K562 (cell line): ENCODE measurements around the gene ATP8B4. TPM values are rescaled to one million over a fixed set of nuclear protein-coding genes. Genes with fewer than 3 reads are reported as not detected.
A peak's percentile ranks its signal among the peaks of the same experiment; 100 is the strongest.

Experiments used
- C11orf30 ChIP-seq: fragments of 450-650 bp; IDR thresholded peaks from 2 replicates; pipeline ENCODE4 v1.6.1; 2016; ENCODE audit warnings: low read depth, mild to moderate bottlenecking
- CBFA2T3 ChIP-seq: fragments of 450-650 bp; IDR thresholded peaks from 2 replicates; pipeline ENCODE4 v1.6.1; 2017
- CBX1 ChIP-seq: sonication (generic); IDR thresholded peaks from 2 replicates; pipeline ENCODE4 v1.6.1; 2016; ENCODE audit warnings: antibody characterized with exemption, low read depth, mild to moderate bottlenecking
- EGR1 ChIP-seq: fragments of 450-650 bp; conservative IDR thresholded peaks from 2 replicates; pipeline ENCODE4 v1.6.1; 2017; ENCODE audit warnings: mild to moderate bottlenecking
- GTF2E2 ChIP-seq: fragments of 200-800 bp; sonication (Bioruptor generic); IDR thresholded peaks from 2 replicates; pipeline ENCODE4 v1.6.1; 2016; ENCODE audit warnings: missing genetic modification characterization, missing compliant biosample characterization
- HDAC6 ChIP-seq: IDR thresholded peaks from 2 replicates; pipeline ENCODE4 v1.6.1; 2012; ENCODE audit warnings: low read depth, mild to moderate bottlenecking, control low read depth, inconsistent platforms, low read length, moderate library complexity
- HOXB6 ChIP-seq: fragments of 250-450 bp; sonication (Bioruptor Pico); IDR thresholded peaks from 2 replicates; pipeline ENCODE4 v1.5.1; 2022; ENCODE audit warnings: mild to moderate bottlenecking, borderline replicate concordance
- PHB2 ChIP-seq: fragments of 450-650 bp; IDR thresholded peaks from 2 replicates; pipeline ENCODE4 v1.6.1; 2017; ENCODE audit warnings: low read depth
- PRPF4 ChIP-seq: fragments of 200-400 bp; formaldehyde crosslinking; IDR thresholded peaks from one replicate; pipeline ENCODE4 v1.6.1; 2017; ENCODE audit warnings: low read length, low read depth, mild to moderate bottlenecking; ENCODE audit not compliant: insufficient read depth, poor library complexity, severe bottlenecking
- SNIP1 ChIP-seq: fragments of 450-650 bp; IDR thresholded peaks from 2 replicates; pipeline ENCODE4 v1.7.1; 2017; ENCODE audit warnings: low read depth, mild to moderate bottlenecking
- SRF ChIP-seq, 2 experiments: fragments of 250-450, 450-650 bp in 1 of 2; sonication (Bioruptor Pico) in 1 of 2; sonication (generic) in 1 of 2; formaldehyde crosslinking; IDR thresholded peaks; 2 replicates each; pipeline versions ENCODE4 v1.5.0 to v1.5.1; 2020 to 2022; ENCODE audit warnings: mild to moderate bottlenecking in 1 of 2, missing genetic modification reagents in 1 of 2
- TAF7 ChIP-seq: fragments of 450-650 bp; IDR thresholded peaks from 2 replicates; pipeline ENCODE4 v1.6.1; 2016; ENCODE audit warnings: missing genetic modification characterization, missing compliant biosample characterization
- ZNF124 ChIP-seq: sonication (generic); formaldehyde crosslinking; IDR thresholded peaks from 2 replicates; pipeline ENCODE4 v1.8.1; 2022; ENCODE audit warnings: missing genetic modification reagents
- ZNF24 ChIP-seq: fragments of 450-650 bp; IDR thresholded peaks from 2 replicates; pipeline ENCODE4 v1.6.1; 2016
- ZSCAN32 ChIP-seq: fragments of 450-650 bp; formaldehyde crosslinking; IDR thresholded peaks from 2 replicates; pipeline ENCODE4 v1.4.0; 2020; ENCODE audit warnings: mild to moderate bottlenecking, moderate library complexity
- polyA plus RNA-seq, 8 experiments: library from polyadenylated mRNA; depleted of rRNA in 4 of 8; stranded (reverse) in 5 of 8; unstranded in 3 of 8; fragments of >200 nt; fragmentation: Nextera tagmentation in 2 of 8; fragmentation: Illumina TruSeq in 1 of 8; extraction: Ambion mirVana in 2 of 8; extraction: Trizol in 1 of 8; gene quantifications; 2 replicates each; pipeline versions ENCODE4 v1.2.1 to v1.2.3, GENCODE V29; 2011 to 2014; ENCODE audit warnings: inconsistent platforms in 1 of 8, missing spikeins in 1 of 8
- total RNA-seq, 7 experiments: library from RNA; depleted of rRNA in 6 of 7; stranded (reverse); fragments of >200 nt in 6 of 7; fragmentation: Illumina TruSeq in 2 of 7; extraction: Trizol in 2 of 7; gene quantifications; 2 replicates each; pipeline versions ENCODE4 v1.2.1 to v1.2.3, GENCODE V29; 2011 to 2021; ENCODE audit warnings: low replicate concordance in 1 of 7
- TF ChIP-seq, protein P1 (sequence below), 2 experiments: fragments of 200-800 bp in 1 of 2; sonication (Bioruptor generic) in 1 of 2; sonication (generic) in 1 of 2; formaldehyde crosslinking in 1 of 2; IDR thresholded peaks in 1 of 2; conservative IDR thresholded peaks in 1 of 2; 2 replicates each; pipeline versions ENCODE4 v1.5.0 to v1.6.1; 2016 to 2020; ENCODE audit warnings: missing compliant biosample characterization in 1 of 2, missing genetic modification characterization in 1 of 2, missing genetic modification reagents in 1 of 2
- TF ChIP-seq, protein P2 (sequence below): fragments of 250-450 bp; sonication (Bioruptor Pico); IDR thresholded peaks from 2 replicates; pipeline ENCODE4 v1.8.0; 2022; ENCODE audit warnings: inconsistent platforms, mild to moderate bottlenecking, moderate library complexity, borderline replicate concordance
- TF ChIP-seq, protein P3 (sequence below): fragments of 450-650 bp; IDR thresholded peaks from 2 replicates; pipeline ENCODE4 v1.6.1; 2017; ENCODE audit warnings: antibody characterized with exemption, mild to moderate bottlenecking
- TF ChIP-seq, protein P4 (sequence below): fragments of 250-450 bp; sonication (Bioruptor Pico); IDR thresholded peaks from 2 replicates; pipeline ENCODE4 v1.8.0; 2021; ENCODE audit warnings: borderline replicate concordance, mild to moderate bottlenecking, moderate library complexity; ENCODE audit not compliant: poor library complexity, severe bottlenecking
- TF ChIP-seq, protein P5 (sequence below): fragments of 250-450 bp; sonication (Bioruptor Pico); IDR thresholded peaks from 2 replicates; pipeline ENCODE4 v1.5.0; 2022; ENCODE audit warnings: mild to moderate bottlenecking

ATP8B4 gene
- total and polyA plus RNA-seq, 9 of the 15 experiments (the other 6 are each of a cell fraction or from before 2014, with no cell fraction given), result 0.14 to 2.5 (median 0.44) TPM

DNA sequence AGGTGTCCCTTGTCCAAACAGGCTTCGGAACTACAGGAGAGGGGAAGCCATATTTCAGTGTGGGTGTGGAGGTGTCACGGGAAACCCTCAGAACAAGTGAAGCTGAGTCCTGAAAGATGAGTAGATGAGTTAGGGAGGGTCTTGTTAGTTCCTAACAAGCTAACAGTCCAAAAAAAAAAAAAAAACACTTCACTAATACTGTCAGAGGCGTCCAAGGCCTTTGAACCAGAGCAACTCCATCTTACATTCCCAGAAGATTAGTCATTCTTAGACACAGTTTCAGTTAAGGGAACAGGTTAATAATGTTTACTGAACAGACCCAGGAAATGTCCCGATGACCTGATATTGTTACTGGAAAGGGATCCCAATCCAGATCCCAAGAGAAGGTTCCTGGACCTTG, 7.0 kb upstream of the ATP8B4 start (continued):
- TF ChIP-seq, protein P1, sequence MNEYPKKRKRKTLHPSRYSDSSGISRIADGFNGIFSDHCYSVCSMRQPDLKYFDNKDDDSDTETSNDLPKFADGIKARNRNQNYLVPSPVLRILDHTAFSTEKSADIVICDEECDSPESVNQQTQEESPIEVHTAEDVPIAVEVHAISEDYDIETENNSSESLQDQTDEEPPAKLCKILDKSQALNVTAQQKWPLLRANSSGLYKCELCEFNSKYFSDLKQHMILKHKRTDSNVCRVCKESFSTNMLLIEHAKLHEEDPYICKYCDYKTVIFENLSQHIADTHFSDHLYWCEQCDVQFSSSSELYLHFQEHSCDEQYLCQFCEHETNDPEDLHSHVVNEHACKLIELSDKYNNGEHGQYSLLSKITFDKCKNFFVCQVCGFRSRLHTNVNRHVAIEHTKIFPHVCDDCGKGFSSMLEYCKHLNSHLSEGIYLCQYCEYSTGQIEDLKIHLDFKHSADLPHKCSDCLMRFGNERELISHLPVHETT (CRISPR knock-in tag; conservative IDR thresholded peaks at IDR 0.05 in 1 of 2, IDR thresholded peaks at IDR 0.05 in 1 of 2), result peak in 1 of 2 experiments; percentile 66; a peak in 2 of 4 replicates
- TF ChIP-seq HOXB6 (no peak), PRPF4 (no peak), CBX1 (no peak), GTF2E2 (tag) (no peak), HDAC6 (no peak), SRF (CRISPR knock-in tag; IDR thresholded peaks at IDR 0.05) (no peak), ZSCAN32 (CRISPR knock-in tag) (no peak), EGR1 (no peak), C11orf30 (no peak), ZNF24 (no peak), CBFA2T3 (no peak), ZNF124 (CRISPR knock-in tag) (no peak), SNIP1 (no peak), TAF7 (tag) (no peak), PHB2 (no peak)
- TF ChIP-seq, protein P2, sequence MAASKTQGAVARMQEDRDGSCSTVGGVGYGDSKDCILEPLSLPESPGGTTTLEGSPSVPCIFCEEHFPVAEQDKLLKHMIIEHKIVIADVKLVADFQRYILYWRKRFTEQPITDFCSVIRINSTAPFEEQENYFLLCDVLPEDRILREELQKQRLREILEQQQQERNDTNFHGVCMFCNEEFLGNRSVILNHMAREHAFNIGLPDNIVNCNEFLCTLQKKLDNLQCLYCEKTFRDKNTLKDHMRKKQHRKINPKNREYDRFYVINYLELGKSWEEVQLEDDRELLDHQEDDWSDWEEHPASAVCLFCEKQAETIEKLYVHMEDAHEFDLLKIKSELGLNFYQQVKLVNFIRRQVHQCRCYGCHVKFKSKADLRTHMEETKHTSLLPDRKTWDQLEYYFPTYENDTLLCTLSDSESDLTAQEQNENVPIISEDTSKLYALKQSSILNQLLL (CRISPR knock-in tag), result no peak
- TF ChIP-seq, protein P3, sequence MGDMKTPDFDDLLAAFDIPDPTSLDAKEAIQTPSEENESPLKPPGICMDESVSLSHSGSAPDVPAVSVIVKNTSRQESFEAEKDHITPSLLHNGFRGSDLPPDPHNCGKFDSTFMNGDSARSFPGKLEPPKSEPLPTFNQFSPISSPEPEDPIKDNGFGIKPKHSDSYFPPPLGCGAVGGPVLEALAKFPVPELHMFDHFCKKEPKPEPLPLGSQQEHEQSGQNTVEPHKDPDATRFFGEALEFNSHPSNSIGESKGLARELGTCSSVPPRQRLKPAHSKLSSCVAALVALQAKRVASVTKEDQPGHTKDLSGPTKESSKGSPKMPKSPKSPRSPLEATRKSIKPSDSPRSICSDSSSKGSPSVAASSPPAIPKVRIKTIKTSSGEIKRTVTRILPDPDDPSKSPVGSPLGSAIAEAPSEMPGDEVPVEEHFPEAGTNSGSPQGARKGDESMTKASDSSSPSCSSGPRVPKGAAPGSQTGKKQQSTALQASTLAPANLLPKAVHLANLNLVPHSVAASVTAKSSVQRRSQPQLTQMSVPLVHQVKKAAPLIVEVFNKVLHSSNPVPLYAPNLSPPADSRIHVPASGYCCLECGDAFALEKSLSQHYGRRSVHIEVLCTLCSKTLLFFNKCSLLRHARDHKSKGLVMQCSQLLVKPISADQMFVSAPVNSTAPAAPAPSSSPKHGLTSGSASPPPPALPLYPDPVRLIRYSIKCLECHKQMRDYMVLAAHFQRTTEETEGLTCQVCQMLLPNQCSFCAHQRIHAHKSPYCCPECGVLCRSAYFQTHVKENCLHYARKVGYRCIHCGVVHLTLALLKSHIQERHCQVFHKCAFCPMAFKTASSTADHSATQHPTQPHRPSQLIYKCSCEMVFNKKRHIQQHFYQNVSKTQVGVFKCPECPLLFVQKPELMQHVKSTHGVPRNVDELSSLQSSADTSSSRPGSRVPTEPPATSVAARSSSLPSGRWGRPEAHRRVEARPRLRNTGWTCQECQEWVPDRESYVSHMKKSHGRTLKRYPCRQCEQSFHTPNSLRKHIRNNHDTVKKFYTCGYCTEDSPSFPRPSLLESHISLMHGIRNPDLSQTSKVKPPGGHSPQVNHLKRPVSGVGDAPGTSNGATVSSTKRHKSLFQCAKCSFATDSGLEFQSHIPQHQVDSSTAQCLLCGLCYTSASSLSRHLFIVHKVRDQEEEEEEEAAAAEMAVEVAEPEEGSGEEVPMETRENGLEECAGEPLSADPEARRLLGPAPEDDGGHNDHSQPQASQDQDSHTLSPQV, result 0 out of 2 replicates have a peak, but pooled peaks have one; percentile 29
- TF ChIP-seq, protein P4, sequence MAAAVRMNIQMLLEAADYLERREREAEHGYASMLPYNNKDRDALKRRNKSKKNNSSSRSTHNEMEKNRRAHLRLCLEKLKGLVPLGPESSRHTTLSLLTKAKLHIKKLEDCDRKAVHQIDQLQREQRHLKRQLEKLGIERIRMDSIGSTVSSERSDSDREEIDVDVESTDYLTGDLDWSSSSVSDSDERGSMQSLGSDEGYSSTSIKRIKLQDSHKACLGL, result no peak
- TF ChIP-seq, protein P5, sequence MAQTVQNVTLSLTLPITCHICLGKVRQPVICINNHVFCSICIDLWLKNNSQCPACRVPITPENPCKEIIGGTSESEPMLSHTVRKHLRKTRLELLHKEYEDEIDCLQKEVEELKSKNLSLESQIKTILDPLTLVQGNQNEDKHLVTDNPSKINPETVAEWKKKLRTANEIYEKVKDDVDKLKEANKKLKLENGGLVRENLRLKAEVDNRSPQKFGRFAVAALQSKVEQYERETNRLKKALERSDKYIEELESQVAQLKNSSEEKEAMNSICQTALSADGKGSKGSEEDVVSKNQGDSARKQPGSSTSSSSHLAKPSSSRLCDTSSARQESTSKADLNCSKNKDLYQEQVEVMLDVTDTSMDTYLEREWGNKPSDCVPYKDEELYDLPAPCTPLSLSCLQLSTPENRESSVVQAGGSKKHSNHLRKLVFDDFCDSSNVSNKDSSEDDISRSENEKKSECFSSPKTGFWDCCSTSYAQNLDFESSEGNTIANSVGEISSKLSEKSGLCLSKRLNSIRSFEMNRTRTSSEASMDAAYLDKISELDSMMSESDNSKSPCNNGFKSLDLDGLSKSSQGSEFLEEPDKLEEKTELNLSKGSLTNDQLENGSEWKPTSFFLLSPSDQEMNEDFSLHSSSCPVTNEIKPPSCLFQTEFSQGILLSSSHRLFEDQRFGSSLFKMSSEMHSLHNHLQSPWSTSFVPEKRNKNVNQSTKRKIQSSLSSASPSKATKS, result no peak
